HG03066 (cell line): ENCODE measurements around the gene SPACA9.

Experiments
- ATAC-seq: cut with Tn5 transposase; IDR thresholded peaks from one replicate; pipeline ENCODE4 v1.9.1; 2021; ENCODE audit warnings: low read depth; ENCODE audit not compliant: unreplicated experiment

The SPACA9 gene

DNA sequence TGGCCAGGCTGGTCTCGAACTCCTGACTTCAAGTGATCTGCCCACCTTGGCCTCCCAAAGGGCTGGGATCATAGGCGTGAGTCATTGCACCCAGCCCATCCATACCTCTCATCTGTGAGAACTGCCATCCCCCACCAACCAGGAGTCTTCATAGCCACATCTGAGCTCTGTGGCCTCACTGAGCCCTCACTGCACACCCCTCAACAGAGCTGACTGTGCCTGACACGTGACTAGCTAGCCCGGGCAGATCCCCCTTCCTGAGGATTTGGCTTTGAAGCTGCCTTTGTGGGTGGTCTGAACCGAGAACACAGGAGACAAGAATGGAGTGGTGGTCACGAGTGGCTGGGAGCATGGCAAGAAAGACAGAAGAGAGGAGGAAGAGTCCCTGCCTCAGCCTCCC, 16.2 kb upstream of the SPACA9 start:
- ATAC-seq, result no peak

DNA sequence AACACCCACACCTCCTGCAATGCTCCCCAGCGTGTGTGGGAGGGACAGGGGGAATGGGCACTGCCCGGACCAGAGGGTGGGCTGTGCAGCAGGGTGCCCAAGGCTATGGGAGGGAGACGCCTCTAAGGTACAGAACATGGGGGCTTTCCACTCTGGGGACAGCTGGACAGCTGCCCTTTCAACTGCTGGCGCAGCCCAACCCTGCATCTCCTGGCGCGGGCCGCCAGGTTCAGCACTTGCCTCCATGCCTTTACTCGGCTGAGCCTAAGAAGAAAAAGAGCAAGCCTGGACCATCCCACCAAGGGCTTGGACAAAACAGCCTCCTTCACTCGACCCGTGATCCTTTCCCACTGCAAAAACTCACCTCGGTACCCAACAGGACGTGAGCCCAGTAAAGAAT, 15.6 kb upstream of the SPACA9 start:
- ATAC-seq, result no peak

DNA sequence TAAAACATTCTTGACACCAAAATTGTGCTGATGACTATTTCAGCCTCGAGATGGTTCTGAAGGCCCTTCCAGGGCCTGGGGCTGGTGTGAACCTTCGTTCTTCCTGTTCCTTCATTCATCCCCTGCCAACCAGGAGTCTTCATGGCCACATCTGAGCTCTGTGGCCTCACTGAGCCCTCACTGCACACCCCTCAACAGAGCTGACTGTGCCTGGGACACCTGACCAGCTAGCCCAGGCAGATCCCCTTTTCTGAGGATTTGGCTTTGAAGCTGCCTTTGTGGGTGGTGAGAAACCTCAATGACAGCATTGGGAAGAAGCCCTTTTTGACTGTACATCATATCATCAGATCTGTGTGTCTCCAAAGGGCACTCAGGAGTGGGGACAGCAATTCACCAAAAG, 14.4 kb upstream of the SPACA9 start:
- ATAC-seq, result no peak

DNA sequence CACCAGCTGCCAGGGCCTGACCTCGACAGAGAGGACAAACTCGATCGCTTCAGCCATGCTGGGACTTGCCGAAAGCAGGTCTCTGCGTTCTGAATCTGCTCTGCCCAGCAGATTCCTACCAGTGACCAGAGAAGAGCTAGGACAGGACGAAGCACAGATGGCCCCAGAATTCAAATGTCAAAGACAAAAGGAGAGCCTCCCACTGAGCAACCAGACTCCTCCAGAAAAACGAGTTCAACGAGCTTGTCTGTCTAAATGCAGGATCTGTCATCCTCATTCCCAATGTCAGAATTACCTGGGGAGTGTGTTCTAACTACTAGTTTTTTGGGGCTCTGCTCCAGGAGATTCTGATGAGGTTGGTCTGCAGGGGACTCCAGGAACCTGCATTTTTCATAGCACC, 14.0 kb upstream of the SPACA9 start:
- no peak for ATAC-seq

DNA sequence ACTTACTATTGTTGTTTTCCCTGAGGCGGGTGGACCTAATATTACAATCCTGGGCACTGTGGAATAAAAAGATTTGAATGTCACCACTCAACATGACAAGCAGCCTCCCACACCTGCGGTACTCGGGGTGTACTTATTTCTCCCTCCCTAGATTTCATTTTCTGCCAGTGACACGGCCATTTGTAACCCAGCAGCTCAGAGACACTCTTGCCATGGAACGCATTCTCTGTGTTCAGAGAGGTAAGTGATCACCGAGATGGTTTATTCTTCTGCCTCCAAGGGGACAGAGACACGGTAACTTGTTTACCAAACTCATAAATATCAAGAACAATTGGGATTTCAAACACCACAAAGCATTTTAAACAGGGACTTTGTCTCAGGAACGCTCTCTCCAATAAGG, 11.8 kb upstream of the SPACA9 start:
- no peak for ATAC-seq

DNA sequence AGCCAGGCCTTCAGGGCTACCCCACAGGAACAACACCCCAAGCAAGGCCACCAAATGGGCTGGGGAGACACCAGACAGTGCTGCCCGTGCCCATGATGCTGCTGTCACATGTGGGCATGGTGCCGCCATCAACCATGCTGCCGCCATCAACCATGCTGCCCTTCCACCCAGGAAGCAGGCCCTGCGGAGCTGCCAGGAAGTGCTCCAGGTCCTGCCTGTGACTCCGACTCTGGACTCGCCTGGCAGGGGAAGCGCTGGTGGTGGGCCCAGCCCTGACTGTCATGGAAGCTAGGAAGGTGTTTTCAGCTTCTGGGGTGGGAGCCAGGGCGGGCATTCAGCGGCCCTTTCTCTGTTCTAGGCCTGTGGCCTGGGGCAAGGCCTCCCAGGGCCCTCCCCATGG, 9.4 kb upstream of the SPACA9 start:
- ATAC-seq, result no peak

DNA sequence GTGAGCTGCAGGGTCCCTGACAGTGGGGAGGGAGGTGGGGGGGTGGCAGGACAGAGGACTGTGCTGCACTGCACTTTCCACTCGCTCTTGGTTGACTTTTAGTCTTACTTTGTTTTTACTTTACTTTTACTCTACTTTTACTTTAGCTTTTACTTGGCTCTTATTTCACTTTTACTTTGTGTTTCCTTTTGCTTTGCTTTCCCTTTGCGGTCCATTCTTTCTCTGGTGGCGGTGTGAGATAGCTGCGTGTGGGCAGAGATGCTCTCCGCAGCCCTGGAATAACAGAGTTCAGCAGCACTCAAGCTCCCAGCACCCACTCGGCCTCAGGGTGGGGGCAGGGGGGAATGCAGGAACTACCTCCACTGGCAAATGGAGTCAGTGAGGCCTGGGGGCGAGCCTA, 5.3 kb upstream of the SPACA9 start:
- ATAC-seq, result no peak

DNA sequence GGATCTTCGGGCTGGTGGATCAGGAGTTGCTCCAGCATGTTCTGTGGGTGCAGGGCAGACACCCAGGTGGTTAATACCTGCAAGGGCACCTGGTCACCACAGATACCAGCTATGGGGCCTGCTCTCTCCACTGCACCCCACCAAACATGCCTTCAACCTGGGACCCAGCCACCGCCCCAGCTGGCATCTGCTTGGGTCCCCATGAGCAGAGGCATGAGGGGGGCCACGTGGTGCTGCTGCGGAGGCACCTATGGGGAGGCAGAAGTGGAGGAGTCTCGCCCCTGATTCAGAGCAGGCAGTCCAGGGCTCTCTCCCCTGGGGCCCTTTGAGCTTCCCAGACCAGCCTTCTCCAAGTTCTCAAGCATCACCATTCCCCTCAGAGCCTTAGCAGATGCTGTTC, 3.5 kb upstream of the SPACA9 start:
- ATAC-seq, result no peak

DNA sequence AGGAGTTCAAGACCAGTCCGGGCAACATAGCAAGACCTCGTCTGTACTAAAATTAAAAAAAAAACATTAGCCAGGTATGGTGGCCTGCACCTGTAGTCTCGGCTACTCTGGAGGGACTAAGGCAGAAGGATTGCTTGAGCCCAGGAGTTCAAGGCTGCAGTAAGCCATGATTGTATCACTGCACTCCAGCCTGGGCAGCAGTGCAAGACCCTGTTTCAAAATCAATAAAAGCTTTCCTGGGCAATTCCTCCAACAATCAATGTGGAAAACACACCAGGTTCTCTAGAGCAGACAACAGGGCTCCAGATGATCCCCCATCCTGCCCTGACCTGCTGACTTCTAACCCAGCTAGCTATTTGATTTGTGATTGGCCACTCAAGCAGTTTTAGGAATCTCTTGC, 1.8 kb upstream of the SPACA9 start:
- ATAC-seq, result no peak

DNA sequence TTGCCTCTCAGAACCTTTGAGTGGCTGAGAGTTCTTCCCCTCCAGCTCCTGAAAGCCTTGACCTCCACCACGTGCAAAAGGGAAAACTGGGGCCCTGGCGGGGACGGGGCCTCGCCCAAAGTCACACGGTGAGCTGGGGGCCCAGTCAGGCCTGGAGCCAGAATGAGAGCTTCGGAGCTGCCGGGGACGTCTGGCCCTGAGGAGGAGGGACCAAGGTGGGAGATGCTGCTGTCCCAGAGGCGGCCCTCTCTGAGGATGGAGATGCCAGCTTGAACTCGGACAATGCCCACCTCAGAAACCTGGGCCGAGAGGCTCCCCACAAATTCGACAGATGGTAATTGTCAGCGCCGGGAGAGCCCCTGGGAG, 1.3 kb upstream of the SPACA9 start:
- no peak for ATAC-seq

DNA sequence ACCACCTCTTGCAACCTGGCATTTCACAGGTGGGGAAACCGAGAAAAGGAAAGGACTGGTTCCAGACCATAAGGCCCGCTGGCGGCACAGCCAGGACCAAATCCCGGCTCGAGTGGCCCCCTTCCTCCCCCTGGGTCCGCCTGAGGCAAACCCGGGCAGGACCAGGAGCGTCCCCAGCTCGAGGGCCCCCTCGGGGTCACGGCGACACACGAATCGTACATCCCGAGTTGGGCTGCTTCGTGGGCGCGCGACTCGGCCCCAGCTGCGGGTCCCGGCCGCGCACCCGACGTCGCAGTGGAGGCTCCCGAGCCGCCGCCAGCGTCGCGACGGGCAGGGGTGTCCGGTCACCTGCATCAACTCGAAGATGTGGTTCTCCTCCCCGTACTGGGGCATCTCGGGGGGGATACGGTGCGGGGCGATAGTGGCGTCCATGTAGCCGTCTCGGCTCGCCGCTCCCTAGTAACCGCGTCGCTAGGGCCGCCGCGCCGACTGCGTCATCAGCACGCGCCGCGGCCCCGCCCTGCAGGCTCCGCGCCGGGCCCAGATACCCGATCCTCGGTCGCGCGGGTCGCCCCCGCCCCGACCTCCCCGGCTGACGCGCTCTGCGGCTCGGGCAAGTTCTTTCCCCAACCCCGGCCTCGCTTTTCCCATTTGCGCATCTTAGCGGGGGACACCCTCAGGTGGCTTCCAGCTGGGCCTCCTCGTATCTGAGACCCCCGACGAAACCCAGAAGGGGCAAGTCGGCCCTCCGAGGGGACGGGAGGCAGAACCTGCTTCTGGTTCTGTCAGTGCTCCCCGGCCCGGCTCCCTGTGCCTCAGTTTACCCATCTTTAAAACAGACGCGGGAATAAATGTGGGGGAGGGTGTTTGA, 639 bp upstream of the SPACA9 start, which contains the start of gene AK8:
Gene AK8 (minus strand): TSS at position 461 of the 871 bp plus-strand sequence. CDS start 29 bp downstream, at position 432.
- ATAC-seq, result no peak

DNA sequence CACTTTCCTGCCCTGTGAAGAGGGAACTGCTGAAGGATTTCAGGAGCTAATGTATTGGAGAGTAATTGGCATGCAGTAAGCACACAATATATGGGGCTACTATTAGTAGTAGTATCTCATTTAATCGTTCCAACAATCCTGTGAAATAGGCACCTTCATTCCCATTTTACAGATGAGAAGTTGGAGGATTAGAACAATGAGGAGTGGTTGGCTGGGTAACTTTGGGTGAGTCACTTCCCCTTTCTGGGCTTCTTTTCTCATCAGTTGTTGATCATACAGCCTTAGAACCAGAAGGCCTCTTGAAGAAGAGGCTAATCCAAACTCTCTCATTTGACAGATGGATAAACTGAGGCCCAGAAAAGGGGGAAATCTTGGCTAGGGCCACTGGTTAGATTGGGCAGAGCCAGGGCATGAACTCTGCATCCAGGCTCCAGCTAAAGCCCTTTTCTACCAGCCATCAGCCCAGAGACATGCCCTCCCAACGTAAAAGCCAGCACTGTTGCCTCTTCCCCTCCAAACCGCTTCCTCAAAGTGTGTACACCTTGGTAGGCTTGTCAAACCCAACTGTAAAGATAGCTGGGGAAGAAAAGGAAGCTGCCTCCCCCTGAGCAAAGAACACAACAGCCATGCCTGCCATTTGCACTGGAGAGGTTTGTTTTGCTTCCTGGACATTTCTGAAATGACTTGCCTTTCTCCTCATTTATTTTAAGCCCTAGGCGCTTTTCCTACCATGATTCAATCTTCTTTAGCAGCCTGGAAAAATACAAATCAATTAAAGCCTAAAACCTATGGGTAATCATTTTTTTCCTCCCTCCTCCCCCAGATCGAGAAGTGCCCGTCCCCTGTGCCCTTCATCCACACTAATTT, 992 bp downstream of the SPACA9 start:
- no peak for ATAC-seq

DNA sequence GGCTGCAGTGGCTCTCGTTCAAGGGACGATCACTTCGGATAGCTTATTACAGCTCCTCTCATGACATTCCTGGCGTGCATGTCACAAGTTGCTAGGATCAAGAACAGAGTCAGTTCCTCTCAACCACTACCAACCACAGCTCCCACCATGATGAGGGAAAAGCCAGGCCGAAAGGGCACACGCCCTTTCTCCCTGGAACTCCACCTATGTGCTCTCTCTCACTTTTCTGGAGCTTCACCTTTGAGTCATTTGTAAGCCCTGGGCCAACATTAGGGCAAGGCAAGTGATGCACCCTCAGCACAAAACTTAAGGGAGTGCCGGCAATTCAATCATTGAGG, 1.6 kb downstream of the SPACA9 start:
- ATAC-seq, result no peak

DNA sequence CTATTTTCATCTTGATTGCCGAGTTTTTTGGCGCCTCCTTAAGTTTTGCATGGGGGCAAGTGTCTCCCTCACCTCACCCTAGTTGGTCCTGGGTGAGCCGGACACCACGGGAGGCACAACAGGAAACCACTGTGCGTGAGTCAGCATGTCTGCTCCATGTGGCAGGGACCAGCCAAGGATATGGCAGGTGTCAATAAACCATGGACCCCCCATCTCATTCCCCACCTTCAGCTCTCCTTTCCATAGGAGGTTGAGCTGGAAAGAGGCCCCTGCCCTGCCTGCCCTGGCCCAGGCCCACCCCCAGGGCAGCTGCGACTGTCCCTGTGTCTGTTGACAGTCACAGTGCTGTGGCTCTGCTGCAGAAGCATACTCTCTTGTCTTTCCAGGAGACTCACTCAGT, 3.1 kb downstream of the SPACA9 start:
- no peak for ATAC-seq

DNA sequence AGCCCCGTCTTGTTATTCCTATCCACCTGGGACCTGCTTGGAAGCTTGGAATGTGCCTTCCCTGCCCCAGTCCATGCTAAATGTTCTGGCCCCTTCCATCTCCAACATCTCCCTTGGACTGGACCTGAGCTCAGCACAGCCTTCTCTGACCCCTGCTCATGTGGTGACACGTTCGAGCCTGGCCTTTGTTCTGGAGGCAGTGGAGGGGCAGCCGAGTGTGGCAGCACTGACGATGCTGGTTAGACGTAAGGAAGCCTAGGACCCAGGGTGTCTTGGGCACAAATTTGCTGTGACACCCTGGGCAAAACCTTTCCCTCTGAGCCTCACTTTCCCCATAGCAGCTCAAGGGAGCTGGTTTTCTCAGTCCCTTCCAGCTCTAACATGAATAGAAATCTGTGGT, 3.9 kb downstream of the SPACA9 start:
- ATAC-seq, result no peak

DNA sequence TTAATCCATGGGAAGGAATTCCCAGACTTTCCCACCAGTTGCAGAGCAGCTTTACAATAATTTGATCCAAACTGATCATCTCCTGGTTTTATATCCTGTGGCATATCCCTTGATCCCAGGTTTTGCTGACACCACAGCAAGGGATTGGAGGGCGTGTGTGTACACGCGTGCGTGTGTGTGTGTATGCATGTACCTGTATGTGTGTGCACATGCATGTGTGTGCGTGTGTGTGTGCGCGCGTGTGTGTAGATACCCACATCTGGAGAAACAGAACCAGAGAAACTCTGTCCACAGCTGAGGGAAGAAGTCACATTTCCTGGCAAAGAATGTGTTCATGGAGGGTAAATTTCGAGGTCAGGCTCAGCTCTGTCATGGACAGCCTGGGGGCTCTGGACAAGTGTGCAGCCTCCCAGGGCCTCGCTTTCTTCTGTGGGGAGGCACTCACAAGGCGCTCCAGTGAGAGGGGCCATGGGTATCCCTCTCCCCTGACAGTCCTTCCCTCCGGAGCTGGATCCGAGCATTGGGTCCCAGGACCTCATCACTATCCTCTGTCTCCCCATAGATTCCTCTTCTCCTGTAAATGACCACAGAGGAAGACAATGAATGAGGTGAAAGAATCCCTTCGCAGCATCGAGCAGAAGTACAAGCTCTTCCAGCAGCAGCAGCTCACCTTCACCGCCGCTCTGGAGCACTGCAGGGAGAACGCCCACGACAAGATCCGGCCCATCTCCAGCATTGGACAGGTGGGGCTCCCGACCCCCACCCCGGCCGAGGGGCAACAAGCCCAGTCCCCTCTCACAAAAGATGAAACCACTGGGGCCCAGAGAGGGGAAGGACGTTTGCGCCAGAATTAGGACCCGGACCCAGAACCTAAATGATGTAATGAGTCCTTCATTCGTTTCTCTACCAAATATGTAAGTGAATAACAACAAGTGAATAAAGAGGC, 4.9 kb downstream of the SPACA9 start:
- no peak for ATAC-seq

DNA sequence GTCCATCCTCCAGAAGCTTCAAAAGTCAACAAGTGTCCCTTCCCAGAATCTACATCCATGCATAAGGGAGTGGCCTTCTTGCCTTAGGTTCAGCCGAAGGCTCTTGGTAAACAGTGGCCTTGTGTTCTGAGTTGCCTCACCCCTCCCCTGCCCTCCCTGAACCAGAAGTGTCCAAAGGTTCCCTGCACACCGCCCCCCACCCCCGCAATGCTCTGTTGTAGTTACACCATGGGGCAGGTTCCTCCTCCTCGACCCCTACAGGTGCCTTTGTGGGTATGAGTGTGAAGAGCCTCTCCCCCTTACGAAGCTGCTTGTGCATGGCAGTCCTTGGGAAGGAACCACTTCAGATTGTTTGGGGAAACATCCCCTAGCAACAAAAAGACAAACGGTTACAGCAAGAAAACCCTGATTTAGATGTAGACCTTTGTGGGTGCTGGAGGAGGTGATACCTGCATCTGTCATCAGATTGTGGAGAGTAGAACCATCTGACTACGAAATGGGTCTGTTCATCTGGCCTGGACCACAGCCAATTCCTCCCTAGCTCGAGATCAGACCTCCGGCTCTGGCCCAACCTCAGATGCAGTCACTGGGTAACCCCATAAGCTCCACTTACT, 7.1 kb downstream of the SPACA9 start:
- ATAC-seq, result no peak

DNA sequence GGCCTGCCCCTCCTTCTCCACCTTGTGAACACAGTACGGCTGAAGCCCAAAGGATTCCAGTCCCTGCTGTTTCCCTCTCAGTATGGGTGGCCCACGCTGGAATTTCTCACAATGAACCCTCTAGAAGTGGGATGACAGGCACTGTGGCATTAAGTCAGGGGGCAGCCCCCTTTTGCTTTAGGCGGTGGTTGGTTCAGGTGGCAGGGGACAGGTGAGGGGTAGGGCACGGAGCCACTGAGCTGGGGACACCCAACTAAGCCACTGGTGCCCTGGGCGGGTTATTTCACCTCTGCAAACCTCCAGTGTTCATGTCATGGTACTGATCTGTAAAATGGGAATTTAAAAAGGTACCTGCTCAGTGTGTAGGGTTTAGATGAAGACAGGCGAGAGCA, 7.6 kb downstream of the SPACA9 start:
- no peak for ATAC-seq

DNA sequence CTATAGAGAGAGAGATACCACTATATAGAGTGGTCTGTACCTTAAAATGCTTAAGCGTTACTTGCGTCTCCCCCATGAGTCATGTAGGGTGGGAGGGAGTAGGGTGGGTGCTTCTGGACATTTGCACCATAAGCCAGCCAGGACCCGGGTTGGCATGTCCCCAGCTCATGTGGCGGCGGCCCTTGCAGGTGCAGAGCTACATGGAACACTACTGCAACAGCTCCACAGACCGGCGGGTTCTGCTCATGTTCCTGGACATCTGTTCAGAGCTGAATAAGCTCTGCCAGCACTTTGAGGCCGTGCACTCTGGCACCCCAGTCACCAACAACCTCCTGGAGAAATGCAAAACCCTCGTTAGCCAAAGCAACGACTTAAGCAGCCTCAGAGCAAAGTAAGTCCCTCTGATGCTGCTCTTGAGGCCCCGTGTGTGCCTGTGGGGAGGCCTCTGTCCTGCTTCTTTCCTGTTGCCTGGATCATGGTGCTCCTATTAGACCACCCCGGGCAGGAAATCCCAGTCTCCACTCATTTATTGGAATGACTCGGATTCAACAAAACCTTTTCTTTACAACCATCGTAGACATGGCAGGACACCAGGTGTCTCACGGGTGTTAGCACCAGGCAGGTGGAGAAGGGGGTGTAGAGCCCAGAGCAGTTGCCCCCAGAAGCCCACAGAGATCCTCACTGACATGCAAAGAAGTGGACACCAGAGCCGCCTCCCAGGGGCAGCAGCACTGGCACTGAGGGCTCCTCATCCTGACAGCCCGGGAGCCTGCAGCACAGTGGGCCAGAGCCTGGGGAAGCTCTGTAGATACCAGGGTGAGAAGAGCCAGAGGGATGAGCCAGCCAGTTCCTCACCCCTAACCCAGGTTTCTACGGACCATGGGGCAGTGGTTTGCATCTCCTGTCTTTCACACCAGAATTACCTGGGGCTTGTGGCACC, 8.8 kb downstream of the SPACA9 start:
- ATAC-seq, result no peak
